AG10803 (cell line): ENCODE data around the gene IFT172.

Experiments
- DNase-seq: peaks from one replicate; pipeline ENCODE4 v3.0.0; 2010; ENCODE audit warnings: low read depth
- H3K4me3 ChIP-seq: 2 replicates; pipeline ENCODE4 v1.5.1; 2011; ENCODE audit warnings: mild to moderate bottlenecking, low read length, control low read depth
- CTCF ChIP-seq: conservative IDR thresholded peaks from 2 replicates; pipeline ENCODE4 v1.5.1; 2011; ENCODE audit warnings: mild to moderate bottlenecking, low read length, control low read depth, inconsistent platforms

Gene IFT172

GRCh38 chr2:27494284-27494943 lies 4.9 kb upstream of the IFT172 start:
- peak overlapping the region; percentile 70 for H3K4me3 ChIP-seq
- no peak for TF ChIP-seq CTCF
- peak; percentile 51 for DNase-seq

- H3K4me3 ChIP-seq: peak overlapping the region; percentile 70
- no peak for DNase-seq
Measured at GRCh38 chr2:27493948-27494283, 4.4 kb upstream of the IFT172 start.

GRCh38 chr2:27492557-27492956 lies 3.0 kb upstream of the IFT172 start:
- no peak for TF ChIP-seq CTCF
- no peak for DNase-seq

More at GRCh38 chr2:27493948-27494283, 4.4 kb upstream of the IFT172 start:
- TF ChIP-seq CTCF: no peak

GRCh38 chr2:27489118-27489497 lies 435 bp downstream of the IFT172 start:
- TF ChIP-seq CTCF: peak; percentile 23
- DNase-seq: peak; percentile 16
- peak overlapping the region; percentile 81 for H3K4me3 ChIP-seq

More at GRCh38 chr2:27492557-27492956, 3.0 kb upstream of the IFT172 start:
- no peak overlapping the region for H3K4me3 ChIP-seq

- DNase-seq: no peak
- H3K4me3 ChIP-seq: no peak overlapping the region
- TF ChIP-seq CTCF: no peak
Measured at GRCh38 chr2:27485496-27485895, 4.0 kb downstream of the IFT172 start.

GRCh38 chr2:27471961-27472360 lies 17.6 kb downstream of the IFT172 start:
- no peak overlapping the region for H3K4me3 ChIP-seq
- TF ChIP-seq CTCF: no peak
- no peak for DNase-seq

GRCh38 chr2:27464443-27464842 lies 25.1 kb downstream of the IFT172 start:
- no peak overlapping the region for H3K4me3 ChIP-seq
- DNase-seq: no peak
- no peak for TF ChIP-seq CTCF
